ENCODE results near the gene CD55. TPM values are rescaled to one million over a fixed set of nuclear protein-coding genes. Genes with fewer than 3 reads are reported as not detected.

The CD55 gene
- total and polyA plus RNA-seq, 2 of the 8 experiments (the other 6 are each of a cell fraction or from before 2014, with no cell fraction given), result 20.1 to 22.8 TPM

DNA sequence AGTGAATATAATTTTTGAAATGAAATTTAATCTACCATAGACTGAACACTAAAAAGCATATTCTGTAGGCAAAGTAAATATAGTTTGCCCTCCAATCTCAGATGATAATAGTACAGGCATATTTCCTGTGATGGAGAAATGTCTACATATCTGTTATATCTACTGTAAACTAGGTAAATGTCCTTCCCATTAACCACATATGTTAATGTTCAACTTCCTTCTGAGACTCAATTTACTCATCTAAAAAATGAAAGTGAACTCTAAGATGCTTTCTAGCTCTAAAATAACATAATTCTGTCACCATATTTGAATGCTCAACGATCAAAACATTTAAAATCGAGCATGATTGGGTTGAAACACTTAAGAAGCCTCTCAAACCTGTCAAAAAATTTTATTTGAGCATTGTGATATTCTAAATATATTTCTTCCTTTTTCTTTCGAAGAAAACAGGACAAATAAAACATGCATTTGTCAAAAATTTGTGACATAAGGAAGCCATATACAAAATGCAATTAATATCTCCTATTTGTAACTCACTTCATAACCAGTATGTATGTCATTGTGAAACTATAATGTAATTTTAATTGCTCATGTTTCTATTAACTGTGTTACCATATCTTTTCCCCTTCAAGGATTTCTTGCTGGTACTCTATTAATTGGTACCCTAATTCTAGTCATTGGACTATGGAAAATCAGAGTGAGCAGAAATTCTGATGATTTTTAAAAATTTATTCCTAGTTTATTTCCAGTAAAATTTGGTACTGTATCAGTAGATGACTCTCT, 34.2 kb downstream of the CD55 start:
- Histone ChIP-seq H3K23ac (ENCODE audit: insufficient read length) (no peak overlapping the region), H3K18ac (ENCODE audit: extremely low read depth, low read length) (no peak overlapping the region), H3K79me2 (ENCODE audit: control insufficient read depth in 1 of 2, insufficient read depth in 2 of 2, low read length in 2 of 2) (peaks cover 0 to 3% of the 10 kb centered on the region in 2 experiments; a peak in 2 of 4 replicates), H2AK5ac (ENCODE audit: low read depth, low read length) (no peak overlapping the region), H4K8ac (ENCODE audit: extremely low read depth, insufficient read depth, low read length) (no peak overlapping the region), H3K4me3 (ENCODE audit: extremely low read depth in 1 of 4, insufficient read depth in 2 of 4, low read depth in 3 of 4, low read length in 4 of 4) (no peak overlapping the region), H3K4me2 (ENCODE audit: insufficient read depth in 1 of 2, low read depth in 2 of 2, low read length in 2 of 2) (no peak overlapping the region), H3K27me3 (replicated peaks in 1 of 4; ENCODE audit: control insufficient read depth in 3 of 4, extremely low read depth in 1 of 4, insufficient read depth in 3 of 4, low read length in 3 of 4) (no peaks in the 10 kb centered on the region), H4K20me1 (replicated peaks in 1 of 2; ENCODE audit: control insufficient read depth in 1 of 2, insufficient read depth in 2 of 2, low read length in 2 of 2) (no peaks in the 10 kb centered on the region), H3K14ac (ENCODE audit: insufficient read length) (no peak overlapping the region), H3K23me2 (ENCODE audit: low read depth, low read length) (no peaks in the 10 kb centered on the region), H4K5ac (ENCODE audit: insufficient read length, low read depth, low read length) (no peak overlapping the region), H3K27ac (ENCODE audit: low read depth, low read length) (no peak overlapping the region), H3K36me3 (ENCODE audit: control insufficient read depth in 2 of 4, insufficient read depth in 4 of 4, low read length in 3 of 4) (no peaks in the 10 kb centered on the region), H3K56ac (replicated peaks; ENCODE audit: insufficient read length, low read depth, low read length) (no peak overlapping the region), H2BK12ac (ENCODE audit: low read depth, low read length) (no peak overlapping the region), H3K9ac (replicated peaks in 1 of 4; ENCODE audit: extremely low read depth in 1 of 4, low read depth in 3 of 4, low read length in 3 of 4) (no peak overlapping the region), H3K4ac (replicated peaks; ENCODE audit: insufficient read length, low read depth, low read length) (no peak overlapping the region), H3K9me3 (ENCODE audit: insufficient read depth in 2 of 2, low read depth in 1 of 2, low read length in 1 of 2) (no peaks in the 10 kb centered on the region), H2BK20ac (ENCODE audit: low read length) (no peak overlapping the region), H3K4me1 (replicated peaks in 1 of 4; ENCODE audit: control insufficient read depth in 3 of 4, insufficient read depth in 4 of 4, low read length in 3 of 4) (no peaks in the 10 kb centered on the region; a peak in 1 of 7 replicates), H3K79me1 (ENCODE audit: low read depth, low read length) (no peaks in the 10 kb centered on the region), H4K91ac (replicated peaks; ENCODE audit: insufficient read length, low read length) (no peak overlapping the region), H2BK15ac (ENCODE audit: low read length) (no peak overlapping the region), H2BK120ac (replicated peaks; ENCODE audit: low read depth, low read length) (no peak overlapping the region), H2AFZ (ENCODE audit: low read length) (no peak overlapping the region), H2BK5ac (ENCODE audit: low read depth, low read length) (no peak overlapping the region)
- ChIA-PET POLR2A (ENCODE audit: partially characterized antibody) (no interaction called here), CTCF (ENCODE audit: partially characterized antibody) (interaction anchor here (0.6 kb wide), 1 partner anchor 42 kb away, joined by 3 read pairs; no protein-coding TSS in a partner anchor)
- FAIRE-seq (no peak), DNase-seq (ENCODE audit: low read depth in 1 of 2, low spot score in 2 of 2) (no peak)
- 89% methylated on average over 3 of the region's 3 CpGs; no CpG with 5 or more reads in 1 of the 2 experiments for WGBS, 2 experiments (ENCODE audit: extremely low coverage in 1 of 2, insufficient coverage in 1 of 2, insufficient read length in 1 of 2, insufficient replicate concordance in 2 of 2, low coverage in 1 of 2, low lambda C conversion rate in 2 of 2, missing lambda C conversion rate in 1 of 2)
- TF ChIP-seq NANOG (IDR thresholded peaks at IDR 0.05; ENCODE audit: insufficient read depth, low read depth, low read length, poor library complexity, severe bottlenecking) (no peak), MAFK (IDR thresholded peaks at IDR 0.05; ENCODE audit: low read depth, low read length) (no peak)
- TF ChIP-seq, protein P1, sequence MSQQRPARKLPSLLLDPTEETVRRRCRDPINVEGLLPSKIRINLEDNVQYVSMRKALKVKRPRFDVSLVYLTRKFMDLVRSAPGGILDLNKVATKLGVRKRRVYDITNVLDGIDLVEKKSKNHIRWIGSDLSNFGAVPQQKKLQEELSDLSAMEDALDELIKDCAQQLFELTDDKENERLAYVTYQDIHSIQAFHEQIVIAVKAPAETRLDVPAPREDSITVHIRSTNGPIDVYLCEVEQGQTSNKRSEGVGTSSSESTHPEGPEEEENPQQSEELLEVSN (IDR thresholded peaks at IDR 0.05), result no peak
